HG03558 (cell line): ENCODE results near the gene GNAZ.

Experiments
- ATAC-seq: cut with Tn5 transposase; IDR thresholded peaks from one replicate; pipeline ENCODE4 v1.9.1; 2021; ENCODE audit warnings: moderate number of reproducible peaks; ENCODE audit not compliant: unreplicated experiment; ENCODE audit errors: extremely low read depth

GNAZ gene

GRCh38 chr22:23146478-23147205, 76.3 kb downstream of the GNAZ start:
- no peak for ATAC-seq

- ATAC-seq, result no peak
These were observed 77.5 kb downstream of the GNAZ start for GRCh38 chr22:23147617-23148387.

GRCh38 chr22:23149743-23150238, 79.5 kb downstream of the GNAZ start:
- ATAC-seq, result no peak

- ATAC-seq, result no peak
These were observed 80.4 kb downstream of the GNAZ start for GRCh38 chr22:23150762-23151161.

- no peak for ATAC-seq
These were observed 81.5 kb downstream of the GNAZ start for GRCh38 chr22:23151827-23152226.

GRCh38 chr22:23152238-23153114, 82.2 kb downstream of the GNAZ start:
- no peak for ATAC-seq

- ATAC-seq, result no peak
These were observed 83.7 kb downstream of the GNAZ start for GRCh38 chr22:23153994-23154393.

GRCh38 chr22:23154461-23154860, 84.1 kb downstream of the GNAZ start:
- no peak for ATAC-seq

GRCh38 chr22:23155143-23155542, 84.8 kb downstream of the GNAZ start:
- ATAC-seq, result no peak

GRCh38 chr22:23155831-23156230, 85.5 kb downstream of the GNAZ start:
- no peak for ATAC-seq

- ATAC-seq, result no peak
These were observed 86.0 kb downstream of the GNAZ start for GRCh38 chr22:23156286-23156685.

GRCh38 chr22:23157560-23158515, 87.5 kb downstream of the GNAZ start:
- no peak for ATAC-seq

GRCh38 chr22:23158516-23159290, 88.4 kb downstream of the GNAZ start:
- ATAC-seq, result no peak

- ATAC-seq, result no peak
These were observed 88.9 kb downstream of the GNAZ start for GRCh38 chr22:23159291-23159630.

- no peak for ATAC-seq
These were observed 90.7 kb downstream of the GNAZ start for GRCh38 chr22:23161029-23161428.

GRCh38 chr22:23161574-23161973, 91.3 kb downstream of the GNAZ start:
- ATAC-seq, result no peak

- ATAC-seq, result no peak
These were observed 93.3 kb downstream of the GNAZ start for GRCh38 chr22:23163665-23164064.

- no peak for ATAC-seq
These were observed 93.8 kb downstream of the GNAZ start for GRCh38 chr22:23164091-23164490.
